Upper lobe of right lung (tissue), 1 donor: Measurements from ENCODE around the gene APLF. TPM values are rescaled to one million over a fixed set of nuclear protein-coding genes. Genes with fewer than 3 reads are reported as not detected.

ENCODE experiments used
- ATAC-seq: fragments of 200-7000 bp; cut with Tn5 transposase; one replicate; pipeline ENCODE4 v1.9.1; 2020; ENCODE audit warnings: mild to moderate bottlenecking, moderate library complexity
- DNase-seq: peaks from one replicate; pipeline ENCODE4 v3.0.0-alpha.2; 2020
- H3K27ac ChIP-seq: fragments of 200-600 bp; one replicate; pipeline ENCODE4 v1.8.0; 2022
- H3K27me3 ChIP-seq: fragments of 200-600 bp; one replicate; pipeline ENCODE4 v1.8.0; 2022; ENCODE audit warnings: mild to moderate bottlenecking
- H3K36me3 ChIP-seq: fragments of 200-600 bp; one replicate; pipeline ENCODE4 v1.8.0; 2022
- H3K4me1 ChIP-seq: fragments of 200-600 bp; one replicate; pipeline ENCODE4 v1.8.0; 2022
- H3K4me3 ChIP-seq: fragments of 200-600 bp; one replicate; pipeline ENCODE4 v1.8.0; 2022; ENCODE audit warnings: mild to moderate bottlenecking
- H3K9me3 ChIP-seq: fragments of 200-600 bp; one replicate; pipeline ENCODE4 v1.8.0; 2022
- CTCF ChIP-seq: fragments of 200-600 bp; IDR thresholded peaks from one replicate; pipeline ENCODE4 v1.8.0; 2022; ENCODE audit warnings: antibody characterized with exemption
- intact Hi-C: fragments of 100-400 bp; cut with DNase I; formaldehyde crosslinking; loops from one replicate; pipeline ENCODE4 v1.11.0; 2022
- total RNA-seq: library from RNA; stranded (reverse); fragmentation: NEBNext Ultra II Directional; extraction: Animal tissue kit (Norgen Biotek cat#: 25700); gene quantifications from one replicate; pipeline ENCODE4 v1.2.1, GENCODE V29; 2021
- donor health status: DM: no; HTN: yes; CAD: no; lungs with severe emphysema.

Gene APLF
- total RNA-seq, 1 donor from 2014 or later, result 6.8 TPM

- H3K27ac ChIP-seq, result no peak overlapping the region
- no peaks in the 10 kb centered on the region for H3K27me3 ChIP-seq
- TF ChIP-seq CTCF, result no peak
- H3K4me1 ChIP-seq, result no peaks in the 10 kb centered on the region
- no peaks in the 10 kb centered on the region for H3K36me3 ChIP-seq
- no peak for DNase-seq
- no peak for ATAC-seq
- H3K9me3 ChIP-seq, result no peaks in the 10 kb centered on the region
- intact Hi-C loops, result no loop called here
- no peak overlapping the region for H3K4me3 ChIP-seq
These were observed 140.5 kb downstream of the APLF start for GRCh38 chr2:68607837-68608236.

- no peak for ATAC-seq
- TF ChIP-seq CTCF, result no peak
These were observed 145.6 kb downstream of the APLF start for GRCh38 chr2:68612765-68613519.

GRCh38 chr2:68620772-68621171, 153.4 kb downstream of the APLF start:
- Histone ChIP-seq H3K4me3 (no peak overlapping the region), H3K4me1 (no peaks in the 10 kb centered on the region), H3K27me3 (no peaks in the 10 kb centered on the region), H3K27ac (no peak overlapping the region), H3K9me3 (no peaks in the 10 kb centered on the region), H3K36me3 (no peaks in the 10 kb centered on the region)
- intact Hi-C loops, result no loop called here
- ATAC-seq, result no peak
- no peak for DNase-seq
- TF ChIP-seq CTCF, result no peak

More at GRCh38 chr2:68612765-68613519, 145.6 kb downstream of the APLF start:
- Histone ChIP-seq H3K27me3 (no peaks in the 10 kb centered on the region), H3K9me3 (no peaks in the 10 kb centered on the region), H3K36me3 (no peaks in the 10 kb centered on the region), H3K4me3 (no peak overlapping the region), H3K27ac (no peak overlapping the region), H3K4me1 (no peaks in the 10 kb centered on the region)
- no peak for DNase-seq
- intact Hi-C loops, result no loop called here

- Histone ChIP-seq H3K27ac (no peak overlapping the region), H3K27me3 (no peaks in the 10 kb centered on the region), H3K4me1 (no peaks in the 10 kb centered on the region), H3K36me3 (no peaks in the 10 kb centered on the region), H3K4me3 (no peak overlapping the region), H3K9me3 (no peaks in the 10 kb centered on the region)
- intact Hi-C loops, result no loop called here
- ATAC-seq (no peak), DNase-seq (no peak)
- no peak for TF ChIP-seq CTCF
These were observed 156.4 kb downstream of the APLF start for GRCh38 chr2:68623820-68624219.

GRCh38 chr2:68627615-68628014, 160.2 kb downstream of the APLF start:
- no peak for DNase-seq
- Histone ChIP-seq H3K4me1 (no peaks in the 10 kb centered on the region), H3K27ac (no peak overlapping the region), H3K27me3 (no peaks in the 10 kb centered on the region), H3K4me3 (no peak overlapping the region), H3K36me3 (no peaks in the 10 kb centered on the region), H3K9me3 (no peaks in the 10 kb centered on the region)
- TF ChIP-seq CTCF, result no peak
- ATAC-seq, result no peak
- intact Hi-C loops, result no loop called here

Other genes starting within 250 kb of the APLF start
- gene PPP3R1, start 215.1 kb upstream of the APLF start, total RNA-seq, result 59.2 TPM
- 23.8 TPM for gene CNRIP1, start 147.6 kb upstream of the APLF start, total RNA-seq
- gene PLEK, start 102.3 kb upstream of the APLF start, total RNA-seq, result 32.9 TPM
- 1.8 TPM for gene FBXO48, start 291 bp upstream of the APLF start, total RNA-seq
- gene PROKR1, start 176.0 kb downstream of the APLF start, total RNA-seq, result not detected